SK-N-SH treated with all-trans-retinoic acid at 6 μM for 48 hours (cell line): ENCODE data around the gene SPATA2L.

Experiments
- ATAC-seq: fragments of 200-7000 bp; cut with Tn5 transposase; 3 replicates; pipeline ENCODE4 v1.9.1; 2020; ENCODE audit warnings: mild to moderate bottlenecking, moderate library complexity
- ARNTL ChIP-seq: fragments of 450-650 bp; formaldehyde crosslinking; IDR thresholded peaks from 2 replicates; pipeline ENCODE4 v1.5.0; 2020; ENCODE audit warnings: low read depth, mild to moderate bottlenecking, moderate library complexity, borderline replicate concordance
- BACH2 ChIP-seq: fragments of 250-450 bp; sonication (Bioruptor Pico); IDR thresholded peaks from 2 replicates; pipeline ENCODE4 v1.9.0; 2021; ENCODE audit warnings: mild to moderate bottlenecking, borderline replicate concordance
- CREB5 ChIP-seq: fragments of 250-450 bp; sonication (Bioruptor Pico); IDR thresholded peaks from 2 replicates; pipeline ENCODE4 v1.5.1; 2020; ENCODE audit warnings: low read depth, mild to moderate bottlenecking, moderate library complexity
- CSDC2 ChIP-seq: fragments of 250-450 bp; sonication (Bioruptor Pico); IDR thresholded peaks from 2 replicates; pipeline ENCODE4 v1.5.0; 2020; ENCODE audit warnings: mild to moderate bottlenecking, moderate library complexity
- CSRNP3 ChIP-seq: fragments of 250-450 bp; sonication (Bioruptor Pico); IDR thresholded peaks from 2 replicates; pipeline ENCODE4 v1.5.1; 2021; ENCODE audit warnings: mild to moderate bottlenecking, moderate library complexity
- ESRRG ChIP-seq: fragments of 250-450 bp; sonication (Bioruptor Pico); IDR thresholded peaks from 2 replicates; pipeline ENCODE4 v1.6.1; 2021; ENCODE audit warnings: mild to moderate bottlenecking
- GLIS3 ChIP-seq: fragments of 250-450 bp; sonication (Bioruptor Pico); IDR thresholded peaks from 2 replicates; pipeline ENCODE4 v1.5.0; 2020; ENCODE audit warnings: mild to moderate bottlenecking, moderate library complexity
- ISL1 ChIP-seq: fragments of 250-450 bp; sonication (Bioruptor Pico); IDR thresholded peaks from 2 replicates; pipeline ENCODE4 v2.1.2; 2022; ENCODE audit warnings: mild to moderate bottlenecking, moderate library complexity
- OSR1 ChIP-seq: fragments of 250-450 bp; sonication (Bioruptor Pico); IDR thresholded peaks from 2 replicates; pipeline ENCODE4 v1.8.0; 2022; ENCODE audit warnings: moderate library complexity, mild to moderate bottlenecking, inconsistent platforms
- PATZ1 ChIP-seq: fragments of 250-450 bp; sonication (Bioruptor Pico); IDR thresholded peaks from 2 replicates; pipeline ENCODE4 v1.8.0; 2020; ENCODE audit warnings: mild to moderate bottlenecking, moderate library complexity, borderline replicate concordance
- PPARA ChIP-seq: fragments of 250-450 bp; sonication (Bioruptor Pico); IDR thresholded peaks from 2 replicates; pipeline ENCODE4 v1.5.0; 2020; ENCODE audit warnings: mild to moderate bottlenecking, borderline replicate concordance
- RARB ChIP-seq: fragments of 250-450 bp; sonication (Bioruptor Pico); IDR thresholded peaks from 2 replicates; pipeline ENCODE4 v1.8.0; 2021; ENCODE audit warnings: mild to moderate bottlenecking, moderate library complexity
- SNAI2 ChIP-seq: fragments of 250-450 bp; sonication (Bioruptor Pico); IDR thresholded peaks from 2 replicates; pipeline ENCODE4 v1.5.0; 2020; ENCODE audit warnings: mild to moderate bottlenecking, moderate library complexity
- TCF4 ChIP-seq: fragments of 250-450 bp; sonication (Bioruptor Pico); IDR thresholded peaks from 2 replicates; pipeline ENCODE4 v1.8.0; 2021; ENCODE audit warnings: mild to moderate bottlenecking, moderate library complexity, borderline replicate concordance
- TOX ChIP-seq: fragments of 250-450 bp; sonication (Bioruptor Pico); IDR thresholded peaks from 2 replicates; pipeline ENCODE4 v1.8.0; 2021; ENCODE audit warnings: mild to moderate bottlenecking, moderate library complexity, borderline replicate concordance
- ZFP3 ChIP-seq: fragments of 250-450 bp; sonication (Bioruptor Pico); IDR thresholded peaks from 2 replicates; pipeline ENCODE4 v1.5.0; 2020; ENCODE audit warnings: mild to moderate bottlenecking, moderate library complexity
- ZNF565 ChIP-seq: fragments of 450-650 bp; formaldehyde crosslinking; conservative IDR thresholded peaks from 2 replicates; pipeline ENCODE4 v1.5.0; 2020; ENCODE audit warnings: low read depth, mild to moderate bottlenecking, moderate library complexity
- ZNF70 ChIP-seq: fragments of 450-650 bp; formaldehyde crosslinking; IDR thresholded peaks from 2 replicates; pipeline ENCODE4 v1.5.0; 2020; ENCODE audit warnings: mild to moderate bottlenecking, moderate library complexity
- ZNF8 ChIP-seq: fragments of 450-650 bp; formaldehyde crosslinking; IDR thresholded peaks from 2 replicates; pipeline ENCODE4 v1.5.0; 2020; ENCODE audit warnings: mild to moderate bottlenecking, moderate library complexity
- TF ChIP-seq, protein P1 (sequence below): fragments of 250-450 bp; sonication (Bioruptor Pico); IDR thresholded peaks from 2 replicates; pipeline ENCODE4 v1.5.0; 2020; ENCODE audit warnings: mild to moderate bottlenecking, moderate library complexity
- TF ChIP-seq, protein P2 (sequence below): fragments of 250-450 bp; sonication (Bioruptor Pico); IDR thresholded peaks from 2 replicates; pipeline ENCODE4 v1.8.0; 2021; ENCODE audit warnings: low read depth, mild to moderate bottlenecking, moderate library complexity, borderline replicate concordance

Gene SPATA2L

DNA sequence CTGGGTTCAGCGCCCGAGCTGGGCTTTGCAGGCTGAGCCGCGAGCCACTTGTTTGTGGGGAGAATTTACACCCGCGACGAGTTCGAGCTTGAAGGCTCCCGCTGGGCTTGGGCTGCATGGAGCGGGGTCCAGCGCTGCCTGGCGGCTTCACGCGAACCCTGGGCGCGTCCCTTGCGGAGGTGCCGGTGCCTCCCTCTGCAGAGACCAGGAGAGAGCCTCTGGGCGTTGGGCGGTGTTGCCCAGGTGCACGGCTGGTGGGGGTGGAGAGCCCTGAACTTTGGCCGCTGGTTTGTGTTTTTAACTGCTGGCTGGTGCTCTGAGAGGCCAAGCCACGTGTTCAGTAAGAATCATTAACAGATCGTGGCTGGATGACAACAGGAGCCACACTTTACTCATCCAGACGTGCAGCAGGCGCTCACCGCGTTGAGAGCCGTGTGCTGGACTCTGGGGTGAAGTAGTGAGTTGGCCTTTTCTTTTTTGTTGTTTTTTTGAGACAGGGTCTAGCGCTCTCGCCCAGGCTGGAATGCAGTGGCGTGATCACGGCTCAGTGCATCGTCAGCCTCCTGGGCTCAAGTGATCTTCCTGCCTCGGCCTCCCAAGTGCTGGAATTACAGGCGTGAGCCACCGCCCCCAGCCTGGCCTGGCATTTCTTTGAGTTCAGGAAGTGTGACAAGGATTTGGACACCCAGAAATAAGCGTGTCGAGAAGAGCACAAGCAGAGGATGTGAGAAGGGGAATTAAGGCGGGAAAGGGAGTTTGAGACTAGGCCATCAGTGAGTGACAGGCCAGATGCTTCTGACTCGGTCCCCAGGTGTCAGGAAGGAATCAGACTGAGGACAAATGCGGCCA, 14.2 kb downstream of the SPATA2L start (continued):
- TF ChIP-seq CREB5 (CRISPR knock-in tag), result no peak
- TF ChIP-seq RARB, result no peak
- no peak for TF ChIP-seq ISL1 (CRISPR knock-in tag)
- TF ChIP-seq CSDC2, result no peak

GRCh38 chr16:89686520-89687091, 14.9 kb downstream of the SPATA2L start, which contains the start of gene CDK10:
TSS of gene CDK10 (plus strand) at chr16:89686689. CDS start at chr16:89686711, 22 bp downstream.
- ATAC-seq, result peak; percentile 89
- TF ChIP-seq ESRRG (CRISPR knock-in tag), result no peak
- TF ChIP-seq TOX (CRISPR knock-in tag), result no peak
- TF ChIP-seq SNAI2 (CRISPR knock-in tag), result no peak
- TF ChIP-seq ZNF565 (CRISPR knock-in tag), result no peak
- no peak for TF ChIP-seq ARNTL (CRISPR knock-in tag)
- TF ChIP-seq ZNF8, result no peak
- TF ChIP-seq PPARA, result no peak
- no peak for TF ChIP-seq BACH2 (CRISPR knock-in tag)
- TF ChIP-seq GLIS3 (CRISPR knock-in tag), result no peak
- no peak for TF ChIP-seq CREB5 (CRISPR knock-in tag)
- TF ChIP-seq ZFP3 (CRISPR knock-in tag), result no peak
- no peak for TF ChIP-seq CSDC2
- TF ChIP-seq PATZ1, result no peak
- TF ChIP-seq, protein P1, sequence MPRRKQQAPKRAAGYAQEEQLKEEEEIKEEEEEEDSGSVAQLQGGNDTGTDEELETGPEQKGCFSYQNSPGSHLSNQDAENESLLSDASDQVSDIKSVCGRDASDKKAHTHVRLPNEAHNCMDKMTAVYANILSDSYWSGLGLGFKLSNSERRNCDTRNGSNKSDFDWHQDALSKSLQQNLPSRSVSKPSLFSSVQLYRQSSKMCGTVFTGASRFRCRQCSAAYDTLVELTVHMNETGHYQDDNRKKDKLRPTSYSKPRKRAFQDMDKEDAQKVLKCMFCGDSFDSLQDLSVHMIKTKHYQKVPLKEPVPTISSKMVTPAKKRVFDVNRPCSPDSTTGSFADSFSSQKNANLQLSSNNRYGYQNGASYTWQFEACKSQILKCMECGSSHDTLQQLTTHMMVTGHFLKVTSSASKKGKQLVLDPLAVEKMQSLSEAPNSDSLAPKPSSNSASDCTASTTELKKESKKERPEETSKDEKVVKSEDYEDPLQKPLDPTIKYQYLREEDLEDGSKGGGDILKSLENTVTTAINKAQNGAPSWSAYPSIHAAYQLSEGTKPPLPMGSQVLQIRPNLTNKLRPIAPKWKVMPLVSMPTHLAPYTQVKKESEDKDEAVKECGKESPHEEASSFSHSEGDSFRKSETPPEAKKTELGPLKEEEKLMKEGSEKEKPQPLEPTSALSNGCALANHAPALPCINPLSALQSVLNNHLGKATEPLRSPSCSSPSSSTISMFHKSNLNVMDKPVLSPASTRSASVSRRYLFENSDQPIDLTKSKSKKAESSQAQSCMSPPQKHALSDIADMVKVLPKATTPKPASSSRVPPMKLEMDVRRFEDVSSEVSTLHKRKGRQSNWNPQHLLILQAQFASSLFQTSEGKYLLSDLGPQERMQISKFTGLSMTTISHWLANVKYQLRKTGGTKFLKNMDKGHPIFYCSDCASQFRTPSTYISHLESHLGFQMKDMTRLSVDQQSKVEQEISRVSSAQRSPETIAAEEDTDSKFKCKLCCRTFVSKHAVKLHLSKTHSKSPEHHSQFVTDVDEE (CRISPR knock-in tag), result no peak
- TF ChIP-seq TCF4 (CRISPR knock-in tag), result no peak
- no peak for TF ChIP-seq OSR1 (CRISPR knock-in tag)
- TF ChIP-seq, protein P2, sequence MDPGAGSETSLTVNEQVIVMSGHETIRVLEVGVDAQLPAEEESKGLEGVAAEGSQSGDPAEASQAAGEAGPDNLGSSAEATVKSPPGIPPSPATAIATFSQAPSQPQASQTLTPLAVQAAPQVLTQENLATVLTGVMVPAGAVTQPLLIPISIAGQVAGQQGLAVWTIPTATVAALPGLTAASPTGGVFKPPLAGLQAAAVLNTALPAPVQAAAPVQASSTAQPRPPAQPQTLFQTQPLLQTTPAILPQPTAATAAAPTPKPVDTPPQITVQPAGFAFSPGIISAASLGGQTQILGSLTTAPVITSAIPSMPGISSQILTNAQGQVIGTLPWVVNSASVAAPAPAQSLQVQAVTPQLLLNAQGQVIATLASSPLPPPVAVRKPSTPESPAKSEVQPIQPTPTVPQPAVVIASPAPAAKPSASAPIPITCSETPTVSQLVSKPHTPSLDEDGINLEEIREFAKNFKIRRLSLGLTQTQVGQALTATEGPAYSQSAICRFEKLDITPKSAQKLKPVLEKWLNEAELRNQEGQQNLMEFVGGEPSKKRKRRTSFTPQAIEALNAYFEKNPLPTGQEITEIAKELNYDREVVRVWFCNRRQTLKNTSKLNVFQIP (CRISPR knock-in tag), result no peak
- TF ChIP-seq ISL1 (CRISPR knock-in tag), result no peak
- TF ChIP-seq ZNF70 (CRISPR knock-in tag), result no peak

- no peak for ATAC-seq
- no peak for TF ChIP-seq ZNF8
- TF ChIP-seq CSDC2, result no peak
- TF ChIP-seq CSRNP3 (CRISPR knock-in tag), result no peak
- TF ChIP-seq PATZ1, result no peak
- no peak for TF ChIP-seq PPARA
- TF ChIP-seq, protein P1 (CRISPR knock-in tag), result no peak
Measured at GRCh38 chr16:89685916-89686315, 15.6 kb downstream of the SPATA2L start.
